Stomach (tissue), 4 donors: ENCODE measurements around the gene PAK1IP1.

ENCODE experiments used
- CTCF ChIP-seq, 7 experiments: fragments of 450-650 bp in 4 of 7; fragments of 200-600 bp in 3 of 7; sonication (generic) in 3 of 7; IDR thresholded peaks; one replicate each; pipeline ENCODE4 v1.5.1; 2016 to 2019; ENCODE audit warnings: antibody characterized with exemption in 7 of 7, control low read depth in 2 of 7, mild to moderate bottlenecking in 1 of 7
- POLR2A ChIP-seq, 4 donors: fragments of 450-650 bp; IDR thresholded peaks; one replicate each; pipeline ENCODE4 v1.6.1; 2016; ENCODE audit warnings: antibody characterized with exemption in 4 of 4, control low read depth in 2 of 4, mild to moderate bottlenecking in 1 of 4, moderate library complexity in 1 of 4
- POLR2AphosphoS5 ChIP-seq, 3 donors: sonication (generic); formaldehyde crosslinking; IDR thresholded peaks; one replicate each; pipeline ENCODE4 v1.6.1; 2016; ENCODE audit warnings: antibody characterized with exemption in 3 of 3

GRCh38 chr6:10678456-10678855 is 16.3 kb upstream of the PAK1IP1 start:
- no peak for TF ChIP-seq CTCF (IDR thresholded peaks at IDR 0.05)
- no peak for TF ChIP-seq POLR2AphosphoS5 (IDR thresholded peaks at IDR 0.05)
- no peak for TF ChIP-seq POLR2A (IDR thresholded peaks at IDR 0.05)
